Epithelial cell of prostate (primary cell): Measurements from ENCODE around the gene TUG1.

Source experiments
- DNase-seq: peaks from one replicate; pipeline ENCODE4 v3.0.0-alpha.2; 2011; ENCODE audit warnings: low read depth, low spot score
- H3K27ac ChIP-seq: fragments of 450-650 bp; 2 replicates; pipeline ENCODE4 v1.5.1; 2017; ENCODE audit warnings: mild to moderate bottlenecking

TUG1 gene

DNA sequence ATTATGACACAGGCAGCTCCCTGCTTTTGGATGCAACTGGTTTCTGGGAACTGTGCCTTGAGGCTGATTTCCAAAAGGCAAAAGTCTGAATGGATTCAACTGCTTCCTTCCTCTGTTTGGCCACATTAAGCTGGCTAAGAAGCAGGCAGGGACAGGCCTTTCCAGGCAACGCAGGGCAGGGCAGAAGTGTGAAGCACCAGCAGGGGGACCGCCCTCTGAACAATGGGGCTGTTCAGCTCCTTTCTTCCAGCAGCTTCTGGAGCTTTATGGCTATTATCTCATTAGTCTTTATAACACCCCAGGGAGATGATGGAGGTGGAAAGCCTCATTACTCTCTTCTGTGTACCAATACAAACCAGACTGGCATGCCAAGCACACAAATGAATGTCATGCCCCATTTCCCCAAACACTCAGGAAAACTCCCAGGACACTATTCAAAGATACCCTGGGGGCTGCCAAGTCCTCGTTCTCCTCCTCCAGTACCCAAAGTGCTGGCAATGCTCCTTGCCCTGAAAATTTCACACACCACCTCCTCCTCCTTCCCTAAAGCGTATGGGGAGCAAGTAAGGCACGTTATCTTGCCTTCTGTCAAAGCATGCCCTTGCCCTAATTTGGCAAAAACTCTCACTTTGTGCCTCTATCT lies 21.8 kb upstream of the TUG1 start:
- DNase-seq, result peak; percentile 70
- H3K27ac ChIP-seq, result peak overlapping the region; percentile 69

DNA sequence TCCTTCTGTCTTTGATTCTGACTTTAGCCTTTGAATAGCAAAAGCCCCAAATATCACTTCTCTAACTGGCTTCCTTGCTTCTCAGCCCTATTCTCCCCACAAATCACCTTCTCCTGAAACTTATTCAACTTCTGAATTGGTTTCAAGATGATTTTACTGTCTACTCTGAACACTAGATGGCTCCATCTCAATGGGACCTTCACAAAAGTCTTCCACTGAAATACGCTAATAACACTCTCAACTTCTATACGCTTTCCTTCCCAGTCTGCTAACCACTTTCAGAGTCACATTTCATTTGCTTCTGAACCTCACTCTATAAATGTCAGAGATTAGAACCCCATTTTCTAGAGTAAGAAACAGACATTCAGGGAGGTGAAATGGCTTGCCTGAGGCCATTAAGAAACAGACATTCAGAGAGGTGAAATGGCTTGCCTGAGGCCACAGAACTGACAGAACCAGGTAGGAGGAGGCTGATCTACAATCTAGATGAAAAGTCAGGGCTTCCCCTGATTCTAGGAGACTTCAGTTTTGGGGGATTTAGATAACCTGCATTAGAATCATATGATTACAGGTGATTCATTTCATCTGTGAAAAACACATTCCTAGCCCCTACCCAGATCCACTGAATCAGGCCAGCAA lies 21.1 kb upstream of the TUG1 start:
- H3K27ac ChIP-seq, result peak overlapping the region; percentile 69
- no peak for DNase-seq

- no peak for DNase-seq
- no peak overlapping the region for H3K27ac ChIP-seq
Measured at GRCh38 chr22:30948930-30949342, 20.1 kb upstream of the TUG1 start.

GRCh38 chr22:30949934-30950660 lies 19.0 kb upstream of the TUG1 start:
- no peak for DNase-seq
- H3K27ac ChIP-seq, result no peak overlapping the region

GRCh38 chr22:30953206-30953605 lies 15.9 kb upstream of the TUG1 start:
- DNase-seq, result no peak
- H3K27ac ChIP-seq, result no peak overlapping the region

GRCh38 chr22:30955153-30955552 lies 13.9 kb upstream of the TUG1 start:
- DNase-seq, result no peak
- no peak overlapping the region for H3K27ac ChIP-seq

- DNase-seq, result no peak
- H3K27ac ChIP-seq, result no peak overlapping the region
Measured at GRCh38 chr22:30964858-30965257, 4.2 kb upstream of the TUG1 start.

- H3K27ac ChIP-seq, result peak within 1 kb of the TSS; percentile 88
- DNase-seq, result no peak
Measured at GRCh38 chr22:30968015-30968923, 796 bp upstream of the TUG1 start, which contains the start of gene MORC2. Gene MORC2, minus strand, starts transcription at chr22:30968774. Its CDS starts 885 bp downstream, at chr22:30967889.

DNA sequence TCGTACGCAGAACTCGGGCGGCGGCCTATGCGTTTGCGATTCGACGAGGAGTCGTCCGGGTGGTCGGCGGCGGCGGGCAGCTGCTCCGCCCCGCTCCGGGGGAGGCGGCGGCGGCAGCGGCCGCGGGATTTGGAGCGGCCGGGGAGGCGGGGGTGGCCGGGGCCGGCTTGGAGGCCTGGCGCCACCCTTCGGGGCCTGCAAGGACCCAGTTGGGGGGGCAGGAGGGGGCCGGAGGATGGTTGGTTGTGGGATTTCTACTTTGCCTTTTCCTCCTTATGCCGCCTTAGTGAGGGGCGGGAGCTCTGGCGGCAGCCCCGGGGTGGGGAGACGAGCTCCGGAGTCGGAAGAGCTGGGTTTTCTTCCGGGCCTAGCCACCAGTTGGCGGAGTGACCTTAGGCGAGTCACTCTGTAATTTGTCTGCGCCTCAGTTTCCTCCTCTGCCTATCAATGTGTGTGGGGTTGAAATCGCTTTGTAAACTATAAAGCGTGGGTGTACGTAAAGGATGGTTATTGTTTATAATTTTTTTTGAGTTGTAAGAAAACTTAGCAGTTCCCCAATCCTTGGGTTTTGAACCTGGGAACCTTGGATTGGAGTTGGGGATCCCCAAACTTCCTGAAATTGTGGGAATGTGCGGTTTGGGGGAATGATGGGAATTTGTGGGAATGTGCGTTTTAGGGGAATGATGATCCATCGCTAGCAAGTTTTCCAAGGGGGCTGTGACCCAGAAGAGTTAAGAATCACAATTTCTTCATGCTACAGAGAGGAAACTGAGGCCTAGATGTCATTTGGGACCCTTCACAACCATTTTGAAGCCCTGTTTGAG lies 679 bp downstream of the TUG1 start:
- H3K27ac ChIP-seq, result peak overlapping the region; percentile 88
- no peak for DNase-seq

GRCh38 chr22:30970356-30970746 lies 1.3 kb downstream of the TUG1 start:
- H3K27ac ChIP-seq, result no peak overlapping the region

DNA sequence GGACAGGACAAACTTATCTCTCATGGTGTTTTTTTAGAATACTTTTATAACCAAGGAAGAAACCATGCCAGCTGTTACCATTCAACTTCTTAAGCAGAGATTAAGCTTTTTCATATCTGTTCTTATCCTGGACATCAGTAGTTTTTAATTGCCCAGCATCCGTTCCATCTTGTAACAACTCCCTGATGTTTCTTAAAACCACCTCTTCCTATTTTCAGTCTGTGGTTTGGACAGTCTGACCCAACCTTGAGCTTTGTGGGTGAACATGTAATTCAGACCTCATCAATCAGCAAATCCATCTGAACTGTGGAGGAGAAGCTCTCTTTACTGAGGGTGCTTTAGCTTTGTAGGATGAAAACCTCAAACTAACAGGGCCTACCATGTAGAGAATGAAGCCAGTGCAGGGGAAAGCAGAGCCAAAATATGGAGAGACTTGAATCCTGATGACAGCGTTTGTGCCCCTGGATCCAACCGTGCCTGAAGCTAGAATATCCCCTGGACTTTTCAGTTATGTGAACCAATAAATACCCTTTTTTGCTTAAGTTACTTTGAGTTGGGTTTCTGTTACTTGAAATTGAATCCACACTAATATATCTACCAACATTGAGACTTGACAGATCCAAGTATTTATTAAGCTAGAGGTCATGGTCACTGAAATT lies 9.4 kb downstream of the TUG1 start:
- H3K27ac ChIP-seq, result no peak overlapping the region
- no peak for DNase-seq

More at GRCh38 chr22:30970356-30970746, 1.3 kb downstream of the TUG1 start:
- DNase-seq, result no peak

DNA sequence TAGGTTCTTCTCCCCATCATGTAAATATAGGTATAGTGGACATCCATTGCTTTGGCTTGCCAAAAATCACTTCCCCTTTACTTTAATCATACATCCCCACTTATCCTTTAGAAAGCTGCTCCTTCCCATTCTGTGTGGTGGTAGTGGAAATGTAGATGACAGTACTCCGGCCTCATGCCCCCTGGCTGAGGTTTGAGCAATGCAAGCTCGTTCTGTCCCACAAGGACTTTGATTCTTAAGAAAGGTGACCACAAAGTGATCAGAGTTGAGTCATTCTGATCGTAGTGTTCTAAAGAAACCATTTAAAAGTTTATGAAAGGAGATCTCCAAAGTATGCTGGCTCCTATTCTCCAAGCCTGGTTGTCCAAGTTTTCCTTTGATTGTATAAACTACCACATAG lies 10.9 kb downstream of the TUG1 start:
- DNase-seq, result no peak
- H3K27ac ChIP-seq, result no peak overlapping the region

GRCh38 chr22:30982512-30982911 lies 13.4 kb downstream of the TUG1 start:
- no peak overlapping the region for H3K27ac ChIP-seq
- DNase-seq, result no peak

GRCh38 chr22:30984317-30984716 lies 15.3 kb downstream of the TUG1 start:
- no peak overlapping the region for H3K27ac ChIP-seq
- DNase-seq, result no peak

DNA sequence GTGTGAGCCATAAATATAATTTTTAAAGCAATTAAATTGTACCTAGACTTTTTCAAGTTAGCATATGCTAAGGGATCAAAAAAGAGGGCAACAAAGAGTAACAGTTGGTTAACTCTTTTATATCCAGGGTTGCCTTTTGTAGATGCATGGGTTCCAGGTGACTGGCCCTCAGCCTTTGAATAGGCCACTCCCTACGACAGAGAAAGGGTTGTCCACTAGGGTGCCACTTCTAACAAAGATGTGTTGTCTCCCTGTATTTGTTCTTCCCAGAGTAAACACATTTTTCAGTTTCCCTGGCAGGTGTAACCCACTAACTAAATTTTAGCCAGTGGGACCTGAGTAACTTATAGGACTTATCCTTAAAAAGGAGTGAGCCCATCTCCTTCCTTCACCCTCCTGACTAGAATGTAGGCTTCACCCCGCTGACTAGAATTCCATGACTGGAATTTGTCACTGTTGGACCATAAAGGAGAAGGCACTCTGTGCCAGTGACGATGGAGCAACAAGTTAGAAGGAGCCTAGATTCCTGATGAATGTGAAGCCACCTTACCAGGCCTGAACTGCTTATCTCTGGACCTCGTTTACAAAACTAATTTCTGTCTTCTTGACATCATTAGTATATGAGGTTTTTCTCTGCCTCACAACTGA lies 16.6 kb downstream of the TUG1 start:
- no peak for DNase-seq
- no peak overlapping the region for H3K27ac ChIP-seq

GRCh38 chr22:30989474-30989873 lies 20.4 kb downstream of the TUG1 start:
- H3K27ac ChIP-seq, result no peak overlapping the region
- no peak for DNase-seq

GRCh38 chr22:30990690-30991089 lies 21.6 kb downstream of the TUG1 start:
- H3K27ac ChIP-seq, result no peak overlapping the region
- no peak for DNase-seq

DNA sequence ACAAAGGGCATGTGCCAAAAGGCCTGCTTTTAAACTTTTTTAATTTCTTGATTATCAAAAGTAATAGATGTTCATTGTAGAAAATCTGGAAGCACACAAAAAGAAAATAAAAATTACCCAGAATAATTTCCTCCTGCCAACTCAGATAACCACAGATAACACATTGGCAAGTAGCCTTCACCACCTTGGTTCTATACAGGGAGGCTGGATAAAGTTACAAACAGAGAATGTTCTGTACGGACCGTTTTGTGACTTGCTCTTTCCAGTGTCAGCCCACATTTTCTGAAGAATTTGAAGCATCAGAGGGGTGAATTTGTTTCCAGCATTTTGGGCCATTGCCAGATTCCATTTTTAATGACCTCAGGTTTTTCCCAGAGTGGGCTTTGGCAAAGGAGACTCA lies 23.5 kb downstream of the TUG1 start:
- H3K27ac ChIP-seq, result no peak overlapping the region
- no peak for DNase-seq

- H3K27ac ChIP-seq, result no peak overlapping the region
- DNase-seq, result no peak
Measured at GRCh38 chr22:30994960-30995359, 25.9 kb downstream of the TUG1 start.
